H1 (cell line): ENCODE measurements around the gene NTN1. TPM values are rescaled to one million over a fixed set of nuclear protein-coding genes. Genes with fewer than 3 reads are reported as not detected.

ENCODE experiments used
- polyA plus RNA-seq, 7 experiments: library from polyadenylated mRNA; depleted of rRNA in 3 of 7; stranded (reverse) in 5 of 7; unstranded in 2 of 7; fragments of >200 nt in 5 of 7; fragments of 200-250 nt in 2 of 7; gene quantifications; 1 replicate in 5 of 7; 2 replicates in 1 of 7; 4 replicates in 1 of 7; pipeline versions ENCODE4 v1.2.1 to v1.2.3, GENCODE V29; 2011 to 2013; ENCODE audit warnings: missing spikeins in 2 of 7, mixed read lengths in 2 of 7
- total RNA-seq: library from RNA; stranded (reverse); fragmentation: NEBNext Ultra II Directional; extraction: Animal tissue kit (Norgen Biotek cat#: 25700); gene quantifications from 2 replicates; pipeline ENCODE4 v1.2.1, GENCODE V29; 2021
- TF ChIP-seq, protein P1 (sequence below): IDR thresholded peaks from 2 replicates; pipeline ENCODE4 v1.6.1; 2011; ENCODE audit warnings: low read length, improper control_type of control experiment

The NTN1 gene
- total and polyA plus RNA-seq, 2 of the 8 experiments (the other 6 are each of a cell fraction or from before 2014, with no cell fraction given), result 2.0 to 2.3 TPM

GRCh38 chr17:8997994-8998628, 23.2 kb upstream of the NTN1 start (continued):
- TF ChIP-seq, protein P1, sequence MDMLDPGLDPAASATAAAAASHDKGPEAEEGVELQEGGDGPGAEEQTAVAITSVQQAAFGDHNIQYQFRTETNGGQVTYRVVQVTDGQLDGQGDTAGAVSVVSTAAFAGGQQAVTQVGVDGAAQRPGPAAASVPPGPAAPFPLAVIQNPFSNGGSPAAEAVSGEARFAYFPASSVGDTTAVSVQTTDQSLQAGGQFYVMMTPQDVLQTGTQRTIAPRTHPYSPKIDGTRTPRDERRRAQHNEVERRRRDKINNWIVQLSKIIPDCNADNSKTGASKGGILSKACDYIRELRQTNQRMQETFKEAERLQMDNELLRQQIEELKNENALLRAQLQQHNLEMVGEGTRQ, result no peak
